Activated CD4-positive, alpha-beta T cell treated with anti-CD3 and anti-CD28 coated beads, Interleukin-10, Interleukin-2, amounts not matched to agents 100 ng/mL and 50 ng/mL, durations not matched to agents 16 hours and 8 hours (primary cell): Measurements from ENCODE around the gene CC2D2B.
A peak's percentile ranks its signal among the peaks of the same experiment; 100 is the strongest.
"Not testable (repeated sequence)": the region's sequence is repeated elsewhere in the genome, so short reads cannot be mapped to it uniquely, and the experiment has no call there.

Experiments
- DNase-seq: peaks from one replicate; pipeline ENCODE4 v3.0.0-alpha.2; 2020

The CC2D2B gene

GRCh38 chr10:95909561-95909960 lies 1.8 kb downstream of the CC2D2B start:
- no peak for DNase-seq

- not testable (repeated sequence) for DNase-seq
These were observed 8.3 kb downstream of the CC2D2B start for GRCh38 chr10:95916039-95916438.

- no peak for DNase-seq
These were observed 13.1 kb downstream of the CC2D2B start for GRCh38 chr10:95920798-95921426.

- no peak for DNase-seq
These were observed 17.3 kb downstream of the CC2D2B start for GRCh38 chr10:95925033-95925432.

- DNase-seq: no peak
These were observed 27.7 kb downstream of the CC2D2B start for GRCh38 chr10:95935429-95935828.

- DNase-seq: no peak
These were observed 33.3 kb downstream of the CC2D2B start for GRCh38 chr10:95941115-95941514.

- DNase-seq: peak; percentile 29
These were observed 55.6 kb downstream of the CC2D2B start for GRCh38 chr10:95963202-95963990.

- no peak for DNase-seq
These were observed 56.2 kb downstream of the CC2D2B start for GRCh38 chr10:95963991-95964389.

GRCh38 chr10:95964756-95965155 lies 57.0 kb downstream of the CC2D2B start:
- no peak for DNase-seq

GRCh38 chr10:95976362-95977229 lies 68.8 kb downstream of the CC2D2B start:
- no peak for DNase-seq

- DNase-seq: no peak
These were observed 74.4 kb downstream of the CC2D2B start for GRCh38 chr10:95982200-95982599.

- DNase-seq: no peak
These were observed 80.1 kb downstream of the CC2D2B start for GRCh38 chr10:95987685-95988426.

GRCh38 chr10:95988702-95989101 lies 80.9 kb downstream of the CC2D2B start:
- DNase-seq: no peak

- DNase-seq: not testable (repeated sequence)
These were observed 86.6 kb downstream of the CC2D2B start for GRCh38 chr10:95994376-95994775.

GRCh38 chr10:95998255-95998784 lies 90.5 kb downstream of the CC2D2B start:
- no peak for DNase-seq

GRCh38 chr10:96013956-96014355 lies 106.2 kb downstream of the CC2D2B start:
- DNase-seq: no peak

GRCh38 chr10:96014473-96015102 lies 106.8 kb downstream of the CC2D2B start:
- DNase-seq: no peak

GRCh38 chr10:96017191-96017687 lies 109.5 kb downstream of the CC2D2B start:
- DNase-seq: peak; percentile 64

- DNase-seq: peak; percentile 3
These were observed 113.6 kb downstream of the CC2D2B start for GRCh38 chr10:96021332-96021731.

GRCh38 chr10:96022739-96023138 lies 115.0 kb downstream of the CC2D2B start:
- no peak for DNase-seq

- no peak for DNase-seq
These were observed 115.4 kb downstream of the CC2D2B start for GRCh38 chr10:96023168-96023567.

- DNase-seq: peak; percentile 21
These were observed 117.8 kb downstream of the CC2D2B start for GRCh38 chr10:96025566-96025965.
